SK-N-SH (cell line): ENCODE data around the gene TMEM161B. TPM values are rescaled to one million over a fixed set of nuclear protein-coding genes. Genes with fewer than 3 reads are reported as not detected.

Experiments
- CTCF ChIA-PET: fragments of 300-600, 350-600 bp; formaldehyde crosslinking; extraction: SDS; loops from one replicate; lab custom pipeline; 2021; lab: Yijun Ruan, JAX
- POLR2A ChIA-PET: fragments of 350-600 bp; sonication (Branson Sonifier 250); formaldehyde crosslinking; extraction: SDS; loops from one replicate; lab custom pipeline; 2020; ENCODE audit warnings: antibody characterized with exemption, inconsistent platforms; lab: Yijun Ruan, JAX
- DNase-seq: peaks from one replicate; pipeline ENCODE4 v3.0.0; 2012
- H2AFZ ChIP-seq: fragments of 200-600 bp; sonication (generic); 2 replicates; pipeline ENCODE4 v1.8.1; 2016; ENCODE audit warnings: antibody characterized with exemption, mild to moderate bottlenecking, low read depth
- H3F3A ChIP-seq: fragments of 200-600 bp; sonication (generic); replicated peaks from 2 replicates; pipeline ENCODE3; 2016; ENCODE audit warnings: antibody characterized with exemption, mild to moderate bottlenecking; ENCODE audit not compliant: insufficient read depth
- H3K27ac ChIP-seq, 2 experiments: fragments of 200-500 bp in 1 of 2; fragments of 200-600 bp in 1 of 2; sonication (Bioruptor generic) in 1 of 2; sonication (generic), shearing (Covaris generic) in 1 of 2; 2 replicates each; pipeline versions ENCODE4 v1.5.1 to v1.6.1; 2014 to 2016; ENCODE audit warnings: low read depth in 2 of 2, inconsistent platforms in 1 of 2, low read length in 1 of 2, mild to moderate bottlenecking in 1 of 2, mixed read lengths in 1 of 2
- H3K27me3 ChIP-seq: fragments of 200-600 bp; sonication (generic), shearing (Covaris generic); 2 replicates; pipeline ENCODE4 v1.6.1; 2016; ENCODE audit warnings: mixed run types; ENCODE audit not compliant: insufficient read depth
- H3K36me3 ChIP-seq, 2 experiments: fragments of 200-500 bp in 1 of 2; fragments of 200-600 bp in 1 of 2; sonication (Bioruptor generic) in 1 of 2; sonication (generic) in 1 of 2; replicated peaks in 1 of 2; 2 replicates each; pipeline versions ENCODE3 to v1.5.1; 2014 to 2016; ENCODE audit warnings: low read length in 1 of 2, mild to moderate bottlenecking in 1 of 2; ENCODE audit not compliant: insufficient read depth in 2 of 2, control insufficient read depth in 1 of 2
- H3K4me1 ChIP-seq, 2 experiments: fragments of 200-500 bp in 1 of 2; fragments of 200-600 bp in 1 of 2; sonication (Bioruptor generic) in 1 of 2; sonication (generic), shearing (Covaris generic) in 1 of 2; 2 replicates each; pipeline versions ENCODE4 v1.5.1 to v1.6.1; 2014 to 2016; ENCODE audit warnings: low read depth in 1 of 2, low read length in 1 of 2, mixed run types in 1 of 2; ENCODE audit not compliant: insufficient read depth in 2 of 2, control insufficient read depth in 1 of 2
- H3K4me2 ChIP-seq: fragments of 200-600 bp; sonication (generic), shearing (Covaris generic); 2 replicates; pipeline ENCODE4 v1.6.1; 2017; ENCODE audit warnings: mixed run types
- H3K4me3 ChIP-seq, 2 experiments: fragments of 200-500 bp in 1 of 2; fragments of 200-600 bp in 1 of 2; sonication (Bioruptor generic) in 1 of 2; sonication (generic), shearing (Covaris generic) in 1 of 2; 2 replicates each; pipeline versions ENCODE4 v1.5.1 to v1.8.1; 2014 to 2016; ENCODE audit warnings: low read depth in 2 of 2, inconsistent platforms in 1 of 2, low read length in 1 of 2, mild to moderate bottlenecking in 1 of 2, mixed read lengths in 1 of 2, moderate library complexity in 1 of 2
- H3K79me2 ChIP-seq: fragments of 200-600 bp; sonication (generic); 2 replicates; pipeline ENCODE4 v1.8.1; 2017; ENCODE audit warnings: mild to moderate bottlenecking; ENCODE audit not compliant: insufficient read depth
- H3K9ac ChIP-seq: fragments of 200-600 bp; sonication (generic); 2 replicates; pipeline ENCODE4 v1.6.1; 2017; ENCODE audit warnings: mixed run types
- H3K9me2 ChIP-seq: fragments of 200-600 bp; sonication (generic); 2 replicates; pipeline ENCODE4 v1.6.1; 2017; ENCODE audit warnings: mixed run types
- H3K9me3 ChIP-seq: fragments of 200-600 bp; sonication (generic); 2 replicates; pipeline ENCODE4 v1.6.1; 2017; ENCODE audit warnings: mixed run types, mild to moderate bottlenecking, moderate library complexity
- H4K20me1 ChIP-seq: fragments of 200-600 bp; sonication (generic); 2 replicates; pipeline ENCODE4 v1.6.1; 2017; ENCODE audit warnings: mild to moderate bottlenecking, mixed run types; ENCODE audit not compliant: insufficient read depth
- CTCF ChIP-seq: fragments of 200-600 bp; sonication (generic); IDR thresholded peaks from 2 replicates; pipeline ENCODE4 v1.6.1; 2017; ENCODE audit warnings: antibody characterized with exemption, mild to moderate bottlenecking, moderate library complexity
- ELF1 ChIP-seq: IDR thresholded peaks from 2 replicates; pipeline ENCODE4 v1.4.0; 2012
- EP300 ChIP-seq, 2 experiments: IDR thresholded peaks; 2 replicates each; pipeline versions ENCODE4 v1.4.0 to v1.6.1; 2012; ENCODE audit warnings: borderline replicate concordance in 1 of 2, low read depth in 1 of 2, low read length in 1 of 2
- FOXM1 ChIP-seq: IDR thresholded peaks from 2 replicates; pipeline ENCODE4 v1.4.0; 2012; ENCODE audit warnings: low read depth, mild to moderate bottlenecking
- GABPA ChIP-seq: IDR thresholded peaks from 2 replicates; pipeline ENCODE4 v1.4.0; 2012; ENCODE audit warnings: low read depth, mild to moderate bottlenecking
- GATA2 ChIP-seq: sonication (generic); formaldehyde crosslinking; IDR thresholded peaks from 2 replicates; pipeline ENCODE4 v1.5.0; 2020; ENCODE audit warnings: mild to moderate bottlenecking, missing genetic modification reagents
- IRF3 ChIP-seq: fragments of 150-350 bp; IDR thresholded peaks from 2 replicates; pipeline ENCODE4 v1.6.1; 2016; ENCODE audit warnings: mild to moderate bottlenecking, low read depth, low read length
- JUND ChIP-seq: IDR thresholded peaks from 2 replicates; pipeline ENCODE4 v1.4.0; 2012
- MAX ChIP-seq: IDR thresholded peaks from 2 replicates; pipeline ENCODE4 v1.4.0; 2012; ENCODE audit warnings: low read depth
- NFIC ChIP-seq: IDR thresholded peaks from 2 replicates; pipeline ENCODE4 v1.4.0; 2012; ENCODE audit warnings: borderline replicate concordance
- REST ChIP-seq: IDR thresholded peaks from 2 replicates; pipeline ENCODE4 v1.6.1; 2012; ENCODE audit warnings: mild to moderate bottlenecking, low read depth, low read length, moderate library complexity
- RFX5 ChIP-seq: IDR thresholded peaks from 2 replicates; pipeline ENCODE4 v1.6.1; 2012; ENCODE audit warnings: mild to moderate bottlenecking, improper control_type of control experiment, low read length
- SIN3A ChIP-seq: IDR thresholded peaks from 2 replicates; pipeline ENCODE4 v1.6.1; 2012; ENCODE audit warnings: low read depth, mild to moderate bottlenecking, low read length, moderate library complexity, borderline replicate concordance
- SMC3 ChIP-seq: IDR thresholded peaks from 2 replicates; pipeline ENCODE4 v1.6.1; 2012; ENCODE audit warnings: low read depth, low read length, improper control_type of control experiment
- TCF12 ChIP-seq: IDR thresholded peaks from 2 replicates; pipeline ENCODE4 v1.4.0; 2012
- WGBS: methylation state at CpG from one replicate; pipeline ENCODE4 v1.1.6; 2017; ENCODE audit warnings: low lambda C conversion rate; 5-methylcytosine and 5-hydroxymethylcytosine counted together
- polyA plus RNA-seq, 3 experiments: library from polyadenylated mRNA; depleted of rRNA; stranded (reverse); fragments of >200 nt; gene quantifications; 2 replicates each; pipeline ENCODE4 v1.2.3, GENCODE V29; 2012

The TMEM161B gene
- polyA plus RNA-seq, 1 of the 3 experiments (the other 2 are of a cell fraction): 8.0 TPM

- no peaks in the 10 kb centered on the region; a peak in 1 of 4 replicates for H3K4me1 ChIP-seq
- no peak overlapping the region for H3K9ac ChIP-seq
- TF ChIP-seq EP300 (IDR thresholded peaks at IDR 0.05; ENCODE audit: borderline replicate concordance in 1 of 2, low read depth in 1 of 2, low read length in 1 of 2) (0 out of 4 replicates have a peak, but pooled peaks of 1 of the 2 experiments have one; percentile 11), RFX5 (no peak)
- H3K9me3 ChIP-seq: no peaks in the 10 kb centered on the region
- H4K20me1 ChIP-seq: no peaks in the 10 kb centered on the region
- peaks cover 32 to 36% of the 10 kb centered on the region in 2 experiments for H3K36me3 ChIP-seq
- no peak overlapping the region for H2AFZ ChIP-seq
- no peaks in the 10 kb centered on the region for H3K9me2 ChIP-seq
- POLR2A ChIA-PET: no interaction called here
- CTCF ChIA-PET: no interaction called here
- WGBS: 91% methylated on average over 1 of the region's 1 CpG
- H3K79me2 ChIP-seq: no peaks in the 10 kb centered on the region
- no peak overlapping the region for H3K27ac ChIP-seq
- no peaks in the 10 kb centered on the region for H3K27me3 ChIP-seq
- H3K4me2 ChIP-seq: no peak overlapping the region
- DNase-seq: no peak
- no peaks in the 10 kb centered on the region for H3F3A ChIP-seq
- H3K4me3 ChIP-seq: no peak overlapping the region
Measured at GRCh38 chr5:88276378-88276777, 7.7 kb upstream of the TMEM161B start.

GRCh38 chr5:88275581-88275980 is 6.9 kb upstream of the TMEM161B start:
- Histone ChIP-seq H3F3A (no peaks in the 10 kb centered on the region), H3K27me3 (no peaks in the 10 kb centered on the region), H3K4me3 (no peak overlapping the region), H2AFZ (no peak overlapping the region), H3K9me2 (no peaks in the 10 kb centered on the region), H4K20me1 (no peaks in the 10 kb centered on the region), H3K27ac (no peak overlapping the region), H3K9me3 (no peaks in the 10 kb centered on the region), H3K4me1 (peaks cover 0 to under 1% of the 10 kb centered on the region in 2 experiments; a peak in 3 of 4 replicates), H3K79me2 (no peaks in the 10 kb centered on the region), H3K4me2 (no peak overlapping the region), H3K9ac (no peak overlapping the region), H3K36me3 (peaks cover 36 to 38% of the 10 kb centered on the region in 2 experiments)
- ChIA-PET CTCF (no interaction called here), POLR2A (no interaction called here)
- DNase-seq: no peak
- TF ChIP-seq SIN3A: no peak
- no peak for TF ChIP-seq TCF12
- TF ChIP-seq FOXM1: no peak
- no peak for TF ChIP-seq ELF1
- TF ChIP-seq CTCF: no peak
- TF ChIP-seq NFIC: no peak

GRCh38 chr5:88269222-88269771 is 652 bp upstream of the TMEM161B start:
- H3K9me2 ChIP-seq: no peaks in the 10 kb centered on the region
- no peaks in the 10 kb centered on the region for H3F3A ChIP-seq
- H4K20me1 ChIP-seq: no peaks in the 10 kb centered on the region
- 10% methylated on average over 13 of the region's 16 CpGs for WGBS
- H3K4me3 ChIP-seq: peak overlapping the region; percentile 97 to 100
- no peaks in the 10 kb centered on the region for H3K27me3 ChIP-seq
- no peaks in the 10 kb centered on the region for H3K9me3 ChIP-seq
- H3K27ac ChIP-seq: peak overlapping the region in 1 of 2 experiments; percentile 64; a peak in 2 of 4 replicates
- peak overlapping the region; percentile 86 for H3K4me2 ChIP-seq
- peak; percentile 11 for DNase-seq
- ChIA-PET CTCF (no interaction called here), POLR2A (no interaction called here)
- peaks cover 17 to 24% of the 10 kb centered on the region in 2 experiments for H3K36me3 ChIP-seq
- peaks cover 60% of the 10 kb centered on the region for H3K79me2 ChIP-seq
- peak overlapping the region; percentile 47 for H3K9ac ChIP-seq
- peaks cover 6 to 19% of the 10 kb centered on the region in 2 experiments; a peak in 3 of 4 replicates for H3K4me1 ChIP-seq
- peak overlapping the region; percentile 86 for H2AFZ ChIP-seq
- no peak for TF ChIP-seq REST
- no peak for TF ChIP-seq ELF1
- no peak for TF ChIP-seq SMC3
- no peak for TF ChIP-seq GATA2
- no peak; the same call in 1 of the 2 replicates for TF ChIP-seq GABPA
- no peak for TF ChIP-seq IRF3
- no peak for TF ChIP-seq JUND
- TF ChIP-seq MAX: no peak
